MM.1S (cell line): ENCODE data around the gene GPS1.

ENCODE experiments used
- DNase-seq: peaks from one replicate; pipeline ENCODE4 v3.0.0-alpha.2; 2015
- H2AFZ ChIP-seq: fragments of 300-600 bp; sonication (generic); 2 replicates; pipeline ENCODE4 v1.6.0; 2016; ENCODE audit warnings: antibody characterized with exemption, low read length
- H3F3A ChIP-seq: fragments of 300-600 bp; sonication (generic); 2 replicates; pipeline ENCODE4 v1.6.1; 2016; ENCODE audit warnings: mild to moderate bottlenecking, antibody characterized with exemption, low read length, moderate library complexity, mixed read lengths; ENCODE audit not compliant: insufficient read depth
- H3K27ac ChIP-seq: fragments of 300-600 bp; sonication (generic); 2 replicates; pipeline ENCODE4 v1.5.1; 2016; ENCODE audit warnings: mild to moderate bottlenecking, low read length
- H3K27me3 ChIP-seq: fragments of 300-600 bp; sonication (generic); replicated peaks from 2 replicates; pipeline ENCODE4 v1.6.0; 2016; ENCODE audit warnings: low read length; ENCODE audit not compliant: insufficient read depth
- H3K36me3 ChIP-seq: fragments of 300-600 bp; sonication (generic); replicated peaks from 2 replicates; pipeline ENCODE4 v1.6.1; 2016; ENCODE audit warnings: mild to moderate bottlenecking, low read length, mixed read lengths; ENCODE audit not compliant: insufficient read depth
- H3K4me1 ChIP-seq: fragments of 300-600 bp; sonication (generic); 2 replicates; pipeline ENCODE4 v1.6.1; 2016; ENCODE audit warnings: low read length, mixed read lengths
- H3K4me2 ChIP-seq: fragments of 300-600 bp; sonication (generic); 2 replicates; pipeline ENCODE4 v1.6.0; 2016; ENCODE audit warnings: low read depth, low read length
- H3K4me3 ChIP-seq: fragments of 300-600 bp; sonication (generic); 2 replicates; pipeline ENCODE4 v1.5.1; 2016; ENCODE audit warnings: low read length, mixed read lengths
- H3K79me2 ChIP-seq: fragments of 300-600 bp; sonication (generic); 2 replicates; pipeline ENCODE4 v1.6.1; 2016; ENCODE audit warnings: mixed run types, low read length, mixed read lengths
- H3K9ac ChIP-seq: fragments of 300-600 bp; sonication (generic); 2 replicates; pipeline ENCODE4 v1.6.1; 2016; ENCODE audit warnings: low read length, mixed read lengths
- H3K9me2 ChIP-seq: fragments of 300-600 bp; sonication (generic); replicated peaks from 2 replicates; pipeline ENCODE4 v1.6.1; 2016; ENCODE audit warnings: mild to moderate bottlenecking, low read length, mixed read lengths; ENCODE audit not compliant: insufficient read depth
- H3K9me3 ChIP-seq: fragments of 300-600 bp; sonication (generic); replicated peaks from 2 replicates; pipeline ENCODE4 v1.6.1; 2016; ENCODE audit warnings: mild to moderate bottlenecking, low read length, mixed read lengths; ENCODE audit not compliant: insufficient read depth
- H4K20me1 ChIP-seq: fragments of 300-600 bp; sonication (generic); 2 replicates; pipeline ENCODE4 v1.6.1; 2016; ENCODE audit warnings: mild to moderate bottlenecking, low read length, moderate library complexity, mixed read lengths; ENCODE audit not compliant: insufficient read depth
- CTCF ChIP-seq: fragments of 300-600 bp; sonication (generic); IDR thresholded peaks from 2 replicates; pipeline ENCODE4 v1.5.1; 2016; ENCODE audit warnings: antibody characterized with exemption, low read length, mixed read lengths
- EZH2 ChIP-seq: fragments of 300-600 bp; sonication (generic); optimal IDR thresholded peaks from 2 replicates; pipeline ENCODE3; 2017; ENCODE audit warnings: low read depth, mild to moderate bottlenecking, antibody characterized with exemption, low read length, mixed read lengths
- EZH2phosphoT487 ChIP-seq: fragments of 300-600 bp; sonication (generic); IDR thresholded peaks from 2 replicates; pipeline ENCODE4 v1.6.1; 2018; ENCODE audit warnings: antibody characterized with exemption, low read length

The GPS1 gene

DNA sequence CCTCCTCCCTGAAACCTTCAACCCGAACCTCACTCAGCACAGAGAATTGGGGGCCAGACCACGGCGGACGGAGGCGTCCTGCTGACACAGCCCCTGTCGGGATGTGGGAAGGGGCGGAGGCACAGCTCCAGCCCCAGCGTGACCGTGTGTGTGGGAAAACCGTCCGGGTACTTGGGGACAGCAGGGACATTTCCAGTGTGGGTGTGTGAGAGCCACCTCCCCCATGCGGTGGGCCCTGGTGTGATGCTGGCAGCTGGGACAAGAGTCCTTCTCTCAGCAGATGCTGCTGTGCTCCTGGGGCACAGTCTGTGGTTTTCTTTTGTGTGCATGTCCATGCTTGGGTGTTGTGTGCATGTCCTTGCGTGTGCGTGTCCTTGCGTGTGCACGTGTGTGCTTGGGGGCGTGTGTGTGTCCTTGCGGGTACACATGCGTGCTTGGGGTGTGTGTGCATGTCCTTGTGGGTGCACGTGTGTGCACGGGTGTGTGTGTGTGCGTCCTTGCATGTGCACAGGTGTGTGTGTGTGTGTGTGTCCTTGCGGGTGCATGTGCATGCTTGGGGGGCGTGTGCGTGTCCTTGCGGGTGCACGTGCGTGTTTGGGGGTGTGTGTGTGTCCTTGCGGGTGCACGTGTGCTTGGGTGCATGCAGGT is 45.9 kb upstream of the GPS1 start:
- H3K27ac ChIP-seq, result no peak overlapping the region
- H2AFZ ChIP-seq, result no peak overlapping the region
- no peaks in the 10 kb centered on the region for H3F3A ChIP-seq
- H3K9me3 ChIP-seq, result no peaks in the 10 kb centered on the region
- no peaks in the 10 kb centered on the region for H3K79me2 ChIP-seq
- H3K27me3 ChIP-seq, result no peaks in the 10 kb centered on the region
- no peak overlapping the region for H3K4me3 ChIP-seq
- H3K9ac ChIP-seq, result no peak overlapping the region
- H3K4me2 ChIP-seq, result no peak overlapping the region
- H3K9me2 ChIP-seq, result no peaks in the 10 kb centered on the region
- H4K20me1 ChIP-seq, result no peaks in the 10 kb centered on the region
- no peak for DNase-seq
- H3K4me1 ChIP-seq, result no peaks in the 10 kb centered on the region
- no peaks in the 10 kb centered on the region for H3K36me3 ChIP-seq
- no peak for TF ChIP-seq EZH2
- TF ChIP-seq EZH2phosphoT487, result no peak
- TF ChIP-seq CTCF, result no peak

GRCh38 chr17:82006468-82007227 is 45.0 kb upstream of the GPS1 start:
- Histone ChIP-seq H3K4me1 (no peaks in the 10 kb centered on the region), H2AFZ (no peak overlapping the region), H3K27ac (no peak overlapping the region), H3K4me2 (no peak overlapping the region), H4K20me1 (no peaks in the 10 kb centered on the region), H3K79me2 (no peaks in the 10 kb centered on the region), H3K9me2 (no peaks in the 10 kb centered on the region), H3K9me3 (no peaks in the 10 kb centered on the region), H3F3A (no peaks in the 10 kb centered on the region), H3K36me3 (no peaks in the 10 kb centered on the region), H3K4me3 (no peak overlapping the region), H3K27me3 (no peaks in the 10 kb centered on the region), H3K9ac (no peak overlapping the region)
- no peak for TF ChIP-seq EZH2phosphoT487
- TF ChIP-seq EZH2, result no peak
- TF ChIP-seq CTCF, result no peak
- DNase-seq, result no peak

- H3K9me3 ChIP-seq, result no peaks in the 10 kb centered on the region
- no peaks in the 10 kb centered on the region for H3K27me3 ChIP-seq
- no peak for DNase-seq
- no peak overlapping the region for H3K27ac ChIP-seq
- H3K4me2 ChIP-seq, result no peak overlapping the region
- H3F3A ChIP-seq, result no peaks in the 10 kb centered on the region
- no peaks in the 10 kb centered on the region for H3K9me2 ChIP-seq
- no peaks in the 10 kb centered on the region for H4K20me1 ChIP-seq
- H3K36me3 ChIP-seq, result no peaks in the 10 kb centered on the region
- H3K79me2 ChIP-seq, result no peaks in the 10 kb centered on the region
- H3K4me3 ChIP-seq, result no peak overlapping the region
- H3K9ac ChIP-seq, result no peak overlapping the region
- no peak overlapping the region for H2AFZ ChIP-seq
- no peak for TF ChIP-seq EZH2
- no peak for TF ChIP-seq EZH2phosphoT487
- TF ChIP-seq CTCF, result no peak
- no peaks in the 10 kb centered on the region for H3K4me1 ChIP-seq
Measured at GRCh38 chr17:82007228-82007494, 44.5 kb upstream of the GPS1 start.
